Transverse colon (tissue), 4 donors: ENCODE results near the gene FER1L5. TPM values are rescaled to one million over a fixed set of nuclear protein-coding genes. Genes with fewer than 3 reads are reported as not detected.

ENCODE experiments used
- DNase-seq: peaks from one replicate; pipeline ENCODE4 v3.0.0-alpha.2; 2019
- H3K27ac ChIP-seq, 4 donors: fragments of 200-600 bp; sonication (generic); 2 replicates each; pipeline ENCODE4 v1.5.1; 2016 to 2018; ENCODE audit warnings: inconsistent platforms in 4 of 4
- H3K27me3 ChIP-seq: fragments of 200-600 bp; sonication (generic); 2 replicates; pipeline ENCODE4 v1.5.1; 2017; ENCODE audit warnings: inconsistent platforms
- H3K36me3 ChIP-seq, 4 donors: fragments of 200-600 bp; sonication (generic); 2 replicates each; pipeline ENCODE4 v1.5.1; 2017 to 2019; ENCODE audit warnings: inconsistent platforms in 4 of 4
- H3K4me1 ChIP-seq, 4 donors: fragments of 200-600 bp; sonication (generic); 2 replicates each; pipeline ENCODE4 v1.5.1; 2017 to 2020; ENCODE audit warnings: inconsistent platforms in 4 of 4
- H3K4me3 ChIP-seq, 4 donors: fragments of 200-600 bp; sonication (generic); 1 replicate in 1 of 4; 2 replicates in 3 of 4; pipeline versions ENCODE4 v1.5.1 to v1.6.1; 2017 to 2019; ENCODE audit warnings: inconsistent platforms in 4 of 4
- H3K9me3 ChIP-seq, 2 donors: fragments of 200-600 bp; sonication (generic); 2 replicates each; pipeline ENCODE4 v1.5.1; 2017 to 2019; ENCODE audit warnings: inconsistent platforms in 2 of 2
- EP300 ChIP-seq: sonication (generic); formaldehyde crosslinking; IDR thresholded peaks from one replicate; pipeline ENCODE4 v1.6.1; 2017; ENCODE audit warnings: antibody characterized with exemption, low read depth
- POLR2A ChIP-seq: fragments of 450-650 bp; IDR thresholded peaks from one replicate; pipeline ENCODE4 v1.6.1; 2016; ENCODE audit warnings: antibody characterized with exemption, mild to moderate bottlenecking, moderate library complexity
- POLR2AphosphoS5 ChIP-seq, 3 donors: sonication (generic); formaldehyde crosslinking; IDR thresholded peaks; one replicate each; pipeline ENCODE4 v1.6.1; 2016; ENCODE audit warnings: antibody characterized with exemption in 3 of 3
- WGBS, 2 donors: methylation state at CpG; one replicate each; pipeline ENCODE4 v1.1.5; 2018; ENCODE audit warnings: low coverage in 1 of 2; 5-methylcytosine and 5-hydroxymethylcytosine counted together
- in situ Hi-C, 4 donors: fragments of 200-750 bp; cut with MboI; loops; one replicate each; pipeline versions ENCODE4 v1.15.0 to v1.15.1; 2017; ENCODE audit warnings: low sequenced_read_pairs in 3 of 4, low pct_ligation_motif_present in 1 of 4, low pct_unique_long_range_greater_than_20kb in 1 of 4
- intact Hi-C: fragments of 100-400 bp; cut with DNase I; formaldehyde crosslinking; loops from one replicate; pipeline ENCODE4 v1.15.1; 2023; ENCODE audit warnings: low total_unique reads
- total RNA-seq, 4 donors: library from RNA; depleted of rRNA; stranded (reverse); fragments of >200 nt; gene quantifications; one replicate each; pipeline ENCODE4 v1.1.0, GENCODE V29; 2016
- TF ChIP-seq, protein P1 (sequence below), 5 experiments: fragments of 200-600 bp in 3 of 5; fragments of 450-650 bp in 2 of 5; sonication (generic) in 3 of 5; IDR thresholded peaks; 1 replicate in 2 of 5; 2 replicates in 3 of 5; pipeline ENCODE4 v1.5.1; 2016 to 2017; ENCODE audit warnings: antibody characterized with exemption in 5 of 5, inconsistent platforms in 3 of 5, mild to moderate bottlenecking in 2 of 5, moderate library complexity in 1 of 5

Gene FER1L5
- total RNA-seq, 4 donors from 2014 or later = not detected

DNA sequence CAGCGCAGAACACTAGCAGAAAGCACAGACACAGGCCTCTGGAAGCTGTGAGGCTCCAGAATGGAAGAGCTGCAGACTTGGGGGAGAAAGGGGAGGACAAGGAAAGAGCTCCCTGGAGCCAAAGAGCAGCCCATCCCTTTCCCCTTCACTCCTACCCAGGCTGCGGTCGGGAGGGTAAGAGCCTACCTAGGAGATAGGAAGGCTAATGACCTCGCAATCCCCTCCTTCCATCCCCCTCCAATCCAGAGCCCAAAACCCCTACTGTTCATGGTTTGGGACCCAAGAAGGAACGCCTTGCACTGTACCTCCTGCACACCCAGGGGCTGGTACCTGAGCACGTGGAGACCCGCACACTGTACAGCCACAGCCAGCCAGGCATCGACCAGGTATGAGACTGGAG is 57.5 kb downstream of the FER1L5 start:
- TF ChIP-seq EP300 = no peak
- TF ChIP-seq POLR2A = no peak
- TF ChIP-seq POLR2AphosphoS5 (IDR thresholded peaks at IDR 0.05) = no peak
- TF ChIP-seq, protein P1, sequence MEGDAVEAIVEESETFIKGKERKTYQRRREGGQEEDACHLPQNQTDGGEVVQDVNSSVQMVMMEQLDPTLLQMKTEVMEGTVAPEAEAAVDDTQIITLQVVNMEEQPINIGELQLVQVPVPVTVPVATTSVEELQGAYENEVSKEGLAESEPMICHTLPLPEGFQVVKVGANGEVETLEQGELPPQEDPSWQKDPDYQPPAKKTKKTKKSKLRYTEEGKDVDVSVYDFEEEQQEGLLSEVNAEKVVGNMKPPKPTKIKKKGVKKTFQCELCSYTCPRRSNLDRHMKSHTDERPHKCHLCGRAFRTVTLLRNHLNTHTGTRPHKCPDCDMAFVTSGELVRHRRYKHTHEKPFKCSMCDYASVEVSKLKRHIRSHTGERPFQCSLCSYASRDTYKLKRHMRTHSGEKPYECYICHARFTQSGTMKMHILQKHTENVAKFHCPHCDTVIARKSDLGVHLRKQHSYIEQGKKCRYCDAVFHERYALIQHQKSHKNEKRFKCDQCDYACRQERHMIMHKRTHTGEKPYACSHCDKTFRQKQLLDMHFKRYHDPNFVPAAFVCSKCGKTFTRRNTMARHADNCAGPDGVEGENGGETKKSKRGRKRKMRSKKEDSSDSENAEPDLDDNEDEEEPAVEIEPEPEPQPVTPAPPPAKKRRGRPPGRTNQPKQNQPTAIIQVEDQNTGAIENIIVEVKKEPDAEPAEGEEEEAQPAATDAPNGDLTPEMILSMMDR (IDR thresholded peaks at IDR 0.05) = no peak
- no peaks in the 10 kb centered on the region for H3K27me3 ChIP-seq
- H3K36me3 ChIP-seq = no peaks in the 10 kb centered on the region
- H3K4me1 ChIP-seq = no peaks in the 10 kb centered on the region
- 94% methylated on average over 8 of the region's 8 CpGs; no CpG with 5 or more reads in 1 of the 2 donors for WGBS, 2 donors
- no peak for DNase-seq
- no peak overlapping the region for H3K27ac ChIP-seq
- intact Hi-C loops (no loop called here), in situ Hi-C loops (no loop called here)
- no peaks in the 10 kb centered on the region for H3K9me3 ChIP-seq
- H3K4me3 ChIP-seq = no peak overlapping the region

DNA sequence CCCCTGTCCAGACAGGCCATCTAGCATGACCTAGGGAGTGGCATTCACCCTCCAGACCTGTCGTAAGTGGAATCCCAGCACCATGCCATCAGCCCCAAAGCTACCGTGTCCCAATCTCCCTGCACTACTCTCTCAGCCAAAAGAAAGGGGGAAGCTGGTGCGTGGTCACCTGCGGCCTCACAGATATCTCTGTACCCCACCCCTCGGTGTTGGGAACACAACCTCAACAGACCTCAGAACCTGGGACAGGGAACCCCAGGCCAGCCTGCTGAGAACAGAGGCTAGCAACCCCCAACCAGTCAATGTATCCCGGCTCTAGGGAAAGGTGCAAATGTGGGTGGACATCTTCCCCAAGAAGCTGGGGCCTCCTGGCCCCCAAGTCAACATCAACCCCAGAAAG is 59.1 kb downstream of the FER1L5 start:
- Histone ChIP-seq H3K27me3 (no peaks in the 10 kb centered on the region), H3K36me3 (peaks cover 0 to 11% (median 6%) of the 10 kb centered on the region in 4 donors), H3K4me1 (no peaks in the 10 kb centered on the region), H3K9me3 (no peaks in the 10 kb centered on the region), H3K27ac (no peak overlapping the region), H3K4me3 (no peak overlapping the region)
- intact Hi-C loops (no loop called here), in situ Hi-C loops (no loop called here)
- TF ChIP-seq POLR2AphosphoS5 (IDR thresholded peaks at IDR 0.05) (no peak), POLR2A (no peak), EP300 (no peak)
- TF ChIP-seq, protein P1 (IDR thresholded peaks at IDR 0.05) = no peak
- WGBS, 2 donors = 90 to 100% methylated on average over 1 to 6 of the region's 6 CpGs
- DNase-seq = no peak

DNA sequence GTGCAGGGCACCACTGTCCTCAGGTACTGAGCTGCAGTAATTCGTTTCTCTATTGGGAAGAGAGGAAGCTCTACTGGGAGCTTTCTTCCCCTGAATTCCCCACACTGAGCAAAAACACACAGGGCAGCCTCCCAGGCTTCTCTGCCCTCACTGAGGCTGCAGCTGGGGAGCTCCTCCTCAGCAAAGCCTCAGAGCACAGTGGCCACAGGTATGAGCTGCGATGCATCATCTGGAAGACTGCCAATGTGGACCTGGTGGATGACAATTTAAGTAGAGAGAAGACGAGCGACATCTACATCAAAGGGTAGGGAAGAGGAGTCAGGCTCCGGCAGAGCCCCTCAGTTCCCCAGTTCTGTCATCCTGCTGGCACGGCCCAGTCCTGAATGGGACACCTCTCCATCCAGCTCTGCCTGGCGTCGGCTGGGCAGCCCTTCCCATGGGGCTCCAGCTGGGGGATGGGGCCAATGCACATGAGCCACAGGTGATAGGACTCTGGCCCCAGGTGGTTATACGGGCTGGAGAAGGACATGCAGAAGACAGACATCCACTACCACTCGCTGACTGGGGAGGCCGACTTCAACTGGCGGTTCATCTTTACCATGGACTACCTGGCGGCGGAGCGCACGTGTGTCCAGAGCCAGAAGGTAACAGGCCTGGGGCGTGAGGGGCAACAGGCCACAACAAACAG is 59.7 kb downstream of the FER1L5 start:
- in situ Hi-C loops (no loop called here), intact Hi-C loops (no loop called here)
- H3K27me3 ChIP-seq = no peaks in the 10 kb centered on the region
- no peak overlapping the region for H3K4me3 ChIP-seq
- no peaks in the 10 kb centered on the region for H3K9me3 ChIP-seq
- TF ChIP-seq POLR2A = no peak
- TF ChIP-seq, protein P1 (IDR thresholded peaks at IDR 0.05) = no peak
- TF ChIP-seq POLR2AphosphoS5 (IDR thresholded peaks at IDR 0.05) = no peak
- no peak for TF ChIP-seq EP300
- no peak for DNase-seq
- 79 to 91% methylated on average over 6 to 14 of the region's 17 CpGs for WGBS, 2 donors
- no peaks in the 10 kb centered on the region for H3K4me1 ChIP-seq
- H3K36me3 ChIP-seq = peaks cover 0 to 17% (median 8%) of the 10 kb centered on the region in 4 donors
- H3K27ac ChIP-seq = no peak overlapping the region

DNA sequence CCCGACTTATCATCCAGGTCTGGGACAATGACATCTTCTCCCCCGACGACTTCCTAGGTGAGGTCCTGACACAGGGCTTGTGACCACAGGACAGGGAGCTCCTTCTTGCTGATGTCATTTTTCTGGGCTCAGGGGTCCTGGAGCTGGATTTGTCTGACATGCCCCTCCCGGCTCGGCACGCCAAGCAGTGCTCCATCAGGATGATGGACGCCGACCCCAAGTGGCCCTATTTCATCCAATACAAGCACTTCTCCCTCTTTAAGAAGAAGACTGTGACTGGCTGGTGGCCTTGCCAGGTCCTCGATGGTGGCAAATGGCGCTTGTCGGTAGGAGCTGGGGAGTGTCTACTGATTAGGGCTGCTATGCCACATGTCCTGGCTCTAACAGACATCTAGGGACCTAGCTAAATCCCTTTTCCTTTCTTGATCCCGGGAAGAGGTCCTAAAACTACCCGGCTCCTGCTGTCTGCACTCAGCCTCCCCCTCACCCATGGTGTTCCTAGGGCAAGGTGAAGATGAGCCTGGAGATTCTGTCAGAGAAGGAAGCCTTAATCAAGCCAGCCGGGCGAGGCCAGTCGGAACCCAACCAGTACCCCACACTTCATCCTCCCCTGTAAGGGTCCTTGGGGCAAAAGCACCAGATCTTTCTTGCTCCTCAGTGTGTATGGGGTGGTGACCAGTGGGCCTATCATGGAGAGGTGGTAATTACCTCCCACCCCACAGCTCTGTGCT is 60.6 kb downstream of the FER1L5 start:
- intact Hi-C loops (no loop called here), in situ Hi-C loops (no loop called here)
- 97% methylated on average over 16 of the region's 16 CpGs; no CpG with 5 or more reads in 1 of the 2 donors for WGBS, 2 donors
- no peak for DNase-seq
- Histone ChIP-seq H3K27ac (no peak overlapping the region), H3K36me3 (peaks cover 0 to 21% (median 8%) of the 10 kb centered on the region in 4 donors), H3K27me3 (no peaks in the 10 kb centered on the region), H3K4me3 (no peak overlapping the region), H3K9me3 (no peaks in the 10 kb centered on the region), H3K4me1 (no peaks in the 10 kb centered on the region)
- TF ChIP-seq POLR2AphosphoS5 (IDR thresholded peaks at IDR 0.05) (no peak), POLR2A (no peak), EP300 (no peak)
- TF ChIP-seq, protein P1 (IDR thresholded peaks at IDR 0.05) = no peak
